MCF 10A (cell line): ENCODE data around the gene PIEZO2. TPM values are rescaled to one million over a fixed set of nuclear protein-coding genes. Genes with fewer than 3 reads are reported as not detected.

Experiments used
- BruUV-seq: library from RNA; stranded (reverse); fragments of 400-500 nt; replicated peaks from 2 replicates; lab custom pipeline; 2021; lab: Mats Ljungman, UMichigan
- CTCF ChIA-PET: fragments of 300-600 bp; sonication (Branson Sonifier 250); formaldehyde crosslinking; extraction: SDS; loops from one replicate; lab custom pipeline; 2021; ENCODE audit warnings: antibody characterized with exemption, inconsistent platforms; lab: Yijun Ruan, JAX
- POLR2A ChIA-PET: fragments of 300-600, 350-650 bp; sonication (Branson Sonifier 250); formaldehyde crosslinking; extraction: SDS; loops from one replicate; lab custom pipeline; 2020; ENCODE audit warnings: antibody characterized with exemption, inconsistent platforms; lab: Yijun Ruan, JAX
- DNase-seq: peaks from one replicate; pipeline ENCODE4 v3.0.0-alpha.2; 2018; ENCODE audit not compliant: unreplicated experiment
- H3K27ac Mint-ChIP-seq: one replicate; pipeline ENCODE4 v1.8.0; 2022; ENCODE audit warnings: mild to moderate bottlenecking, low read depth, mixed read lengths; ENCODE audit not compliant: unreplicated experiment
- H3K27me3 Mint-ChIP-seq: one replicate; pipeline ENCODE4 v1.8.0; 2022; ENCODE audit warnings: mixed read lengths; ENCODE audit not compliant: insufficient read depth, unreplicated experiment
- H3K36me3 Mint-ChIP-seq: one replicate; pipeline ENCODE4 v1.8.0; 2022; ENCODE audit warnings: mild to moderate bottlenecking, moderate library complexity, mixed read lengths; ENCODE audit not compliant: insufficient read depth, unreplicated experiment
- H3K4me1 Mint-ChIP-seq: one replicate; pipeline ENCODE4 v1.8.0; 2022; ENCODE audit warnings: mixed read lengths; ENCODE audit not compliant: insufficient read depth, unreplicated experiment
- H3K4me3 Mint-ChIP-seq: one replicate; pipeline ENCODE4 v1.8.0; 2022; ENCODE audit warnings: mild to moderate bottlenecking, moderate library complexity, mixed read lengths; ENCODE audit not compliant: unreplicated experiment
- H3K9me3 Mint-ChIP-seq: one replicate; pipeline ENCODE4 v1.8.0; 2022; ENCODE audit warnings: mixed read lengths; ENCODE audit not compliant: unreplicated experiment
- CTCF ChIP-seq: fragments of 200-600 bp; IDR thresholded peaks from one replicate; pipeline ENCODE4 v1.8.0; 2022; ENCODE audit warnings: antibody characterized with exemption, mild to moderate bottlenecking; ENCODE audit not compliant: unreplicated experiment
- intact Hi-C: fragments of 100-400 bp; cut with micrococcal nuclease; formaldehyde crosslinking; loops from 2 replicates; pipeline ENCODE4 v1.14.1; 2022
- total RNA-seq: library from RNA; stranded (reverse); gene quantifications from 2 replicates; pipeline ENCODE4 v1.2.3, GENCODE V29; 2022

PIEZO2 gene
- total RNA-seq, 1 experiment from 2014 or later: 0.49 TPM

- H3K4me1 Mint-ChIP-seq: peaks cover 16% of the 10 kb centered on the region
- H3K27ac Mint-ChIP-seq: no peak overlapping the region
- intact Hi-C loops: no loop called here
- BruUV-seq: no TSS peak
- CTCF ChIA-PET: no interaction called here
- H3K9me3 Mint-ChIP-seq: no peaks in the 10 kb centered on the region
- H3K36me3 Mint-ChIP-seq: no peaks in the 10 kb centered on the region
- TF ChIP-seq CTCF: no peak
- H3K4me3 Mint-ChIP-seq: no peak overlapping the region
- no peak for DNase-seq
- H3K27me3 Mint-ChIP-seq: no peaks in the 10 kb centered on the region
- POLR2A ChIA-PET: interaction anchor here (0.8 kb wide), 1 partner anchor 8 kb away, joined by 3 read pairs; no protein-coding TSS in a partner anchor
These were observed 422.9 kb downstream of the PIEZO2 start for GRCh38 chr18:10726198-10727068.

- intact Hi-C loops: no loop called here
- BruUV-seq: no TSS peak
- no peaks in the 10 kb centered on the region for H3K27me3 Mint-ChIP-seq
- ChIA-PET POLR2A (no interaction called here), CTCF (no interaction called here)
- H3K27ac Mint-ChIP-seq: no peak overlapping the region
- no peaks in the 10 kb centered on the region for H3K9me3 Mint-ChIP-seq
- H3K36me3 Mint-ChIP-seq: no peaks in the 10 kb centered on the region
- no peak overlapping the region for H3K4me3 Mint-ChIP-seq
- DNase-seq: no peak
- H3K4me1 Mint-ChIP-seq: peaks cover 15% of the 10 kb centered on the region
- TF ChIP-seq CTCF: no peak
These were observed 424.7 kb downstream of the PIEZO2 start for GRCh38 chr18:10724666-10725065.

GRCh38 chr18:10723496-10723895 lies 425.9 kb downstream of the PIEZO2 start:
- H3K9me3 Mint-ChIP-seq: no peaks in the 10 kb centered on the region
- H3K4me1 Mint-ChIP-seq: peaks cover 11% of the 10 kb centered on the region
- intact Hi-C loops: no loop called here
- POLR2A ChIA-PET: no interaction called here
- CTCF ChIA-PET: interaction anchor here (0.6 kb wide), 1 partner anchor 1714 kb away, joined by 3 read pairs; no protein-coding TSS in a partner anchor
- TF ChIP-seq CTCF: no peak
- H3K27me3 Mint-ChIP-seq: no peaks in the 10 kb centered on the region
- no peak overlapping the region for H3K4me3 Mint-ChIP-seq
- no peaks in the 10 kb centered on the region for H3K36me3 Mint-ChIP-seq
- BruUV-seq: no TSS peak
- H3K27ac Mint-ChIP-seq: no peak overlapping the region
- DNase-seq: no peak

GRCh38 chr18:10718809-10719208 lies 430.6 kb downstream of the PIEZO2 start:
- DNase-seq: no peak
- POLR2A ChIA-PET: interaction anchor here (1.1 kb wide), 1 partner anchor 8 kb away, joined by 3 read pairs; no protein-coding TSS in a partner anchor
- CTCF ChIA-PET: interaction anchor here (0.7 to 0.8 kb wide), 2 partner anchors 18 to 60 kb away, joined by 3 read pairs; no protein-coding TSS in a partner anchor
- peaks cover 14% of the 10 kb centered on the region for H3K4me1 Mint-ChIP-seq
- no peak overlapping the region for H3K27ac Mint-ChIP-seq
- no TSS peak for BruUV-seq
- H3K4me3 Mint-ChIP-seq: no peak overlapping the region
- H3K9me3 Mint-ChIP-seq: no peaks in the 10 kb centered on the region
- no peaks in the 10 kb centered on the region for H3K36me3 Mint-ChIP-seq
- no peaks in the 10 kb centered on the region for H3K27me3 Mint-ChIP-seq
- TF ChIP-seq CTCF: no peak
- intact Hi-C loops: no loop called here
